GM12878 (cell line): ENCODE data around the gene RNF186. TPM values are rescaled to one million over a fixed set of nuclear protein-coding genes. Genes with fewer than 3 reads are reported as not detected.

ENCODE experiments used
- ATAC-seq: fragments of 200-7000 bp; cut with Tn5 transposase; 3 replicates; pipeline ENCODE4 v1.9.1; 2020; ENCODE audit warnings: mild to moderate bottlenecking, moderate library complexity
- BruUV-seq: library from RNA; stranded (reverse); fragments of 400-500 nt; replicated peaks from 2 replicates; lab custom pipeline; 2021; lab: Mats Ljungman, UMichigan
- CTCF ChIA-PET: fragments of 300-600 bp; sonication (Branson Sonifier 250); formaldehyde crosslinking; extraction: SDS; loops from one replicate; lab custom pipeline; 2021; ENCODE audit warnings: inconsistent platforms; lab: Yijun Ruan, JAX
- POLR2A ChIA-PET: fragments of 350-600 bp; formaldehyde crosslinking; extraction: SDS; loops from one replicate; lab custom pipeline; 2021; ENCODE audit warnings: inconsistent platforms; lab: Charles Lee
- RAD21 ChIA-PET: fragments of 300-600 bp; sonication (Branson Sonifier 250); formaldehyde crosslinking; loops from one replicate; lab custom pipeline; 2023; ENCODE audit warnings: antibody characterized with exemption; ENCODE audit not compliant: unreplicated experiment; lab: Charles Lee
- SMC1A ChIA-PET: fragments of 300-600 bp; sonication (Branson Sonifier 250); formaldehyde crosslinking; loops from one replicate; lab custom pipeline; 2023; ENCODE audit not compliant: unreplicated experiment, uncharacterized antibody; lab: Charles Lee
- DNase-seq: peaks from one replicate; pipeline ENCODE4 v3.0.0-alpha.2; 2011; ENCODE audit warnings: low read depth, low spot score
- FAIRE-seq: peaks from 3 replicates; lab custom pipeline; 2011; peaks lifted over from hg19 to GRCh38; lab: Jason Lieb, UNC
- H2AFZ ChIP-seq: 2 replicates; pipeline ENCODE4 v1.6.0; 2011; ENCODE audit warnings: low read depth, low read length, control low read depth; ENCODE audit not compliant: control insufficient read depth
- H3K27ac ChIP-seq: 2 replicates; pipeline ENCODE4 v1.5.1; 2011; ENCODE audit warnings: control low read depth; ENCODE audit not compliant: control insufficient read depth, insufficient read depth
- H3K27me3 ChIP-seq, 2 experiments: replicated peaks in 1 of 2; 2 replicates each; pipeline versions ENCODE4 v1.6.0 to v1.6.1; 2011; ENCODE audit warnings: low read length in 1 of 2; ENCODE audit not compliant: control insufficient read depth in 2 of 2, insufficient read depth in 2 of 2
- H3K36me3 ChIP-seq, 2 experiments: 2 replicates each; pipeline ENCODE4 v1.5.1; 2011; ENCODE audit warnings: low read length in 1 of 2; ENCODE audit not compliant: control insufficient read depth in 2 of 2, insufficient read depth in 2 of 2
- H3K4me1 ChIP-seq: 2 replicates; pipeline ENCODE4 v1.6.1; 2011; ENCODE audit warnings: mild to moderate bottlenecking, low read length, moderate library complexity, mixed read lengths; ENCODE audit not compliant: control insufficient read depth, insufficient read depth
- H3K4me2 ChIP-seq: 2 replicates; pipeline ENCODE4 v1.6.0; 2011; ENCODE audit warnings: control low read depth; ENCODE audit not compliant: control insufficient read depth, insufficient read depth
- H3K4me3 ChIP-seq: fragments of 200-600 bp; sonication (generic); 2 replicates; pipeline ENCODE4 v1.5.1; 2016
- H3K79me2 ChIP-seq: 2 replicates; pipeline ENCODE4 v1.6.0; 2011; ENCODE audit warnings: low read length; ENCODE audit not compliant: control insufficient read depth, insufficient read depth
- H3K9ac ChIP-seq: 2 replicates; pipeline ENCODE4 v1.8.0; 2011; ENCODE audit warnings: low read length, control low read depth, mixed read lengths; ENCODE audit not compliant: control insufficient read depth, insufficient read depth
- H3K9me3 ChIP-seq: replicated peaks from 3 replicates; pipeline ENCODE4 v1.5.1; 2011; ENCODE audit warnings: mild to moderate bottlenecking, low read length; ENCODE audit not compliant: control insufficient read depth, insufficient read depth
- H4K20me1 ChIP-seq: 2 replicates; pipeline ENCODE4 v1.6.0; 2011; ENCODE audit not compliant: control insufficient read depth, insufficient read depth
- NBN ChIP-seq: fragments of 450-650 bp; IDR thresholded peaks from 2 replicates; pipeline ENCODE4 v1.6.1; 2016
- RAD51 ChIP-seq: fragments of 450-650 bp; IDR thresholded peaks from 2 replicates; pipeline ENCODE4 v1.6.1; 2016; ENCODE audit warnings: moderate library complexity, mild to moderate bottlenecking, inconsistent platforms
- SRF ChIP-seq, 2 experiments: IDR thresholded peaks; 2 replicates each; pipeline ENCODE4 v1.6.1; 2011; ENCODE audit warnings: low read depth in 2 of 2, low read length in 2 of 2, mild to moderate bottlenecking in 1 of 2, moderate library complexity in 1 of 2
- YBX1 ChIP-seq: fragments of 450-650 bp; IDR thresholded peaks from 2 replicates; pipeline ENCODE4 v1.6.1; 2016; ENCODE audit warnings: antibody characterized with exemption
- WGBS: methylation state at CpG from one replicate; pipeline ENCODE4 v1.1.6; 2016; ENCODE audit warnings: low lambda C conversion rate; ENCODE audit not compliant: insufficient replicate concordance, insufficient coverage; ENCODE audit errors: missing lambda C conversion rate; 5-methylcytosine and 5-hydroxymethylcytosine counted together
- in situ Hi-C: fragments of 300-500 bp; cut with MboI; formaldehyde crosslinking; loops from 9 replicates; pipeline ENCODE4 v1.14.3; 2018; ENCODE audit warnings: mixed read lengths
- intact Hi-C: fragments of 100-400 bp; cut with micrococcal nuclease; formaldehyde crosslinking; loops from one replicate; pipeline ENCODE4 v1.14.2; 2022; ENCODE audit not compliant: unreplicated experiment
- polyA plus RNA-seq, 11 experiments: library from polyadenylated mRNA; depleted of rRNA in 4 of 11; unstranded in 6 of 11; stranded (reverse) in 5 of 11; fragments of >200 nt; fragmentation: Nextera tagmentation in 4 of 11; fragmentation: Illumina TruSeq in 1 of 11; extraction: Ambion mirVana in 4 of 11; extraction: Trizol in 1 of 11; gene quantifications; 1 replicate in 1 of 11; 2 replicates in 10 of 11; pipeline versions ENCODE4 v1.2.1 to v1.2.3, GENCODE V29; 2011 to 2016; ENCODE audit warnings: inconsistent platforms in 2 of 11, missing spikeins in 2 of 11, low read depth in 1 of 11
- total RNA-seq, 4 experiments: library from RNA; depleted of rRNA in 3 of 4; stranded (reverse); fragments of >200 nt in 3 of 4; fragmentation: Illumina TruSeq in 1 of 4; extraction: Trizol in 1 of 4; gene quantifications; 2 replicates each; pipeline versions ENCODE4 v1.2.1 to v1.2.3, GENCODE V29; 2013 to 2021
- TF ChIP-seq, protein P1 (sequence below): IDR thresholded peaks from 2 replicates; pipeline ENCODE4 v1.6.1; 2012; ENCODE audit warnings: low read depth, low read length, improper control_type of control experiment
- TF ChIP-seq, protein P2 (sequence below): fragments of 450-650 bp; IDR thresholded peaks from 2 replicates; pipeline ENCODE4 v1.6.1; 2017; ENCODE audit warnings: antibody characterized with exemption, mild to moderate bottlenecking, moderate library complexity

The RNF186 gene
- total and polyA plus RNA-seq, 10 of the 15 experiments (the other 5 are each of a cell fraction or from before 2014, with no cell fraction given): not detected

DNA sequence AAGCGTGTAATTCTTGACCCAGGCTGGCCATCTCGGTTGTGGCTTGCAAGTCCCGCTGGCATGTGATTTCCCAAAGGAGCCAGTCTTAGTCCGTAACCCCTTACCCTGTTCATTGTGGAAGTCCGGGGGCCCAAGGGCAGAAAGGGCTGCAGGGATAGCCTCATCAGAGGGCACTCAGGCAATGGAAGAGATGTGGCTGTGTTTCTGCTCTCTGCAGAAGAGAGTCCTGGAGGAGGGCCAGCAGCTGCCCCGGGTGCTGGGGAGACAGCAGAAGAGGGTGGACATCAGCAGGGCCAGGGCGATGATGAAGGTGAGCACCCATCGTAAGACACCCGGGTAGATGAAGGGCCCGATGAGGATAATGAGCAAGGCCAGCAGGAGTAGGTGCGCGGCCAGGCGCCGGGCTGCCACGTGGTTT, 830 bp downstream of the RNF186 start:
- no peak for ATAC-seq
- WGBS: 59% methylated on average over 15 of the region's 15 CpGs
- TF ChIP-seq RAD51: no peak
- TF ChIP-seq NBN: no peak
- TF ChIP-seq, protein P1, sequence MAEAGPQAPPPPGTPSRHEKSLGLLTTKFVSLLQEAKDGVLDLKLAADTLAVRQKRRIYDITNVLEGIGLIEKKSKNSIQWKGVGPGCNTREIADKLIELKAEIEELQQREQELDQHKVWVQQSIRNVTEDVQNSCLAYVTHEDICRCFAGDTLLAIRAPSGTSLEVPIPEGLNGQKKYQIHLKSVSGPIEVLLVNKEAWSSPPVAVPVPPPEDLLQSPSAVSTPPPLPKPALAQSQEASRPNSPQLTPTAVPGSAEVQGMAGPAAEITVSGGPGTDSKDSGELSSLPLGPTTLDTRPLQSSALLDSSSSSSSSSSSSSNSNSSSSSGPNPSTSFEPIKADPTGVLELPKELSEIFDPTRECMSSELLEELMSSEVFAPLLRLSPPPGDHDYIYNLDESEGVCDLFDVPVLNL: no peak
- TF ChIP-seq YBX1: no peak
- no peak for TF ChIP-seq SRF (IDR thresholded peaks at IDR 0.05; ENCODE audit: low read depth in 2 of 2, low read length in 2 of 2)
- TF ChIP-seq, protein P2, sequence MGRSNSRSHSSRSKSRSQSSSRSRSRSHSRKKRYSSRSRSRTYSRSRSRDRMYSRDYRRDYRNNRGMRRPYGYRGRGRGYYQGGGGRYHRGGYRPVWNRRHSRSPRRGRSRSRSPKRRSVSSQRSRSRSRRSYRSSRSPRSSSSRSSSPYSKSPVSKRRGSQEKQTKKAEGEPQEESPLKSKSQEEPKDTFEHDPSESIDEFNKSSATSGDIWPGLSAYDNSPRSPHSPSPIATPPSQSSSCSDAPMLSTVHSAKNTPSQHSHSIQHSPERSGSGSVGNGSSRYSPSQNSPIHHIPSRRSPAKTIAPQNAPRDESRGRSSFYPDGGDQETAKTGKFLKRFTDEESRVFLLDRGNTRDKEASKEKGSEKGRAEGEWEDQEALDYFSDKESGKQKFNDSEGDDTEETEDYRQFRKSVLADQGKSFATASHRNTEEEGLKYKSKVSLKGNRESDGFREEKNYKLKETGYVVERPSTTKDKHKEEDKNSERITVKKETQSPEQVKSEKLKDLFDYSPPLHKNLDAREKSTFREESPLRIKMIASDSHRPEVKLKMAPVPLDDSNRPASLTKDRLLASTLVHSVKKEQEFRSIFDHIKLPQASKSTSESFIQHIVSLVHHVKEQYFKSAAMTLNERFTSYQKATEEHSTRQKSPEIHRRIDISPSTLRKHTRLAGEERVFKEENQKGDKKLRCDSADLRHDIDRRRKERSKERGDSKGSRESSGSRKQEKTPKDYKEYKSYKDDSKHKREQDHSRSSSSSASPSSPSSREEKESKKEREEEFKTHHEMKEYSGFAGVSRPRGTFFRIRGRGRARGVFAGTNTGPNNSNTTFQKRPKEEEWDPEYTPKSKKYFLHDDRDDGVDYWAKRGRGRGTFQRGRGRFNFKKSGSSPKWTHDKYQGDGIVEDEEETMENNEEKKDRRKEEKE: no peak
- H3K27me3 ChIP-seq: no peaks in the 10 kb centered on the region; a peak in 1 of 4 replicates
- no peaks in the 10 kb centered on the region for H3K79me2 ChIP-seq
- H3K36me3 ChIP-seq: no peaks in the 10 kb centered on the region
- intact Hi-C loops (no loop called here), in situ Hi-C loops (no loop called here)
- POLR2A ChIA-PET: no interaction called here
- CTCF ChIA-PET: interaction anchor here (0.6 to 1.6 kb wide), 8 partner anchors 12 to 451 kb away, joined by 3 to 7 read pairs (median 4); no protein-coding TSS in a partner anchor
- no peak overlapping the region for H3K27ac ChIP-seq
- no peaks in the 10 kb centered on the region for H3K9me3 ChIP-seq
- H2AFZ ChIP-seq: no peak overlapping the region
- no peak overlapping the region for H3K9ac ChIP-seq
- H3K4me3 ChIP-seq: no peak overlapping the region
- no peak overlapping the region for H3K4me2 ChIP-seq
- no peaks in the 10 kb centered on the region for H4K20me1 ChIP-seq
- BruUV-seq: no TSS peak
- SMC1A ChIA-PET: interaction anchor here (1.6 kb wide), 1 partner anchor 99 kb away, joined by 3 read pairs; no protein-coding TSS in a partner anchor
- RAD21 ChIA-PET: no interaction called here
- no peak for FAIRE-seq
- no peaks in the 10 kb centered on the region for H3K4me1 ChIP-seq
- DNase-seq: no peak
